Ascending aorta (tissue), 2 donors: ENCODE results near the gene GSTT2. TPM values are rescaled to one million over a fixed set of nuclear protein-coding genes. Genes with fewer than 3 reads are reported as not detected.

ENCODE experiments used
- DNase-seq, 2 donors: peaks; one replicate each; pipeline ENCODE4 v3.0.0-alpha.2; 2019; ENCODE audit warnings: low spot score in 2 of 2
- H3K27ac ChIP-seq, 2 donors: fragments of 200-600 bp; sonication (generic); one replicate each; pipeline ENCODE4 v1.5.1; 2016 to 2017; ENCODE audit warnings: mild to moderate bottlenecking in 1 of 2
- H3K27me3 ChIP-seq: fragments of 200-600 bp; sonication (generic); one replicate; pipeline ENCODE4 v1.5.1; 2017
- H3K36me3 ChIP-seq, 2 donors: fragments of 200-600 bp; sonication (generic); one replicate each; pipeline ENCODE4 v1.5.1; 2016
- H3K4me1 ChIP-seq, 2 donors: fragments of 200-600 bp; sonication (generic); one replicate each; pipeline ENCODE4 v1.5.1; 2016 to 2017; ENCODE audit warnings: mild to moderate bottlenecking in 1 of 2
- H3K4me3 ChIP-seq, 2 donors: fragments of 200-600 bp; sonication (generic); one replicate each; pipeline ENCODE4 v1.5.1; 2016 to 2017; ENCODE audit warnings: mild to moderate bottlenecking in 1 of 2
- H3K9me3 ChIP-seq, 2 donors: fragments of 200-600 bp; sonication (generic); one replicate each; pipeline ENCODE4 v1.5.1; 2016
- CTCF ChIP-seq, 3 experiments: fragments of 200-600 bp in 2 of 3; fragments of 450-650 bp in 1 of 3; sonication (generic) in 2 of 3; IDR thresholded peaks; one replicate each; pipeline ENCODE4 v1.5.1; 2016 to 2019; ENCODE audit warnings: antibody characterized with exemption in 3 of 3, mild to moderate bottlenecking in 1 of 3, moderate library complexity in 1 of 3
- intact Hi-C: fragments of 100-400 bp; cut with DNase I; formaldehyde crosslinking; loops from one replicate; pipeline ENCODE4 v1.15.1; 2023
- total RNA-seq: library from RNA; depleted of rRNA; stranded (reverse); fragments of >200 nt; gene quantifications from one replicate; pipeline ENCODE4 v1.1.0, GENCODE V29; 2016

The GSTT2 gene
- total RNA-seq, 1 donor from 2014 or later: not detected

GRCh38 chr22:24027389-24027975 is 47.5 kb downstream of the GSTT2 start:
- no peaks in the 10 kb centered on the region for H3K27me3 ChIP-seq
- no peak overlapping the region for H3K27ac ChIP-seq
- TF ChIP-seq CTCF (IDR thresholded peaks at IDR 0.05): no peak
- intact Hi-C loops: no loop called here
- H3K4me3 ChIP-seq: no peak overlapping the region
- peaks cover 0 to 8% of the 10 kb centered on the region in 2 donors for H3K9me3 ChIP-seq
- DNase-seq: no peak
- H3K4me1 ChIP-seq: no peaks in the 10 kb centered on the region
- peaks cover 0 to 3% of the 10 kb centered on the region in 2 donors for H3K36me3 ChIP-seq

GRCh38 chr22:24027991-24028390 is 48.1 kb downstream of the GSTT2 start:
- DNase-seq: no peak
- intact Hi-C loops: no loop called here
- no peak for TF ChIP-seq CTCF (IDR thresholded peaks at IDR 0.05)

GRCh38 chr22:24028533-24028932 is 48.6 kb downstream of the GSTT2 start:
- Histone ChIP-seq H3K9me3 (peaks cover 0 to 8% of the 10 kb centered on the region in 2 donors), H3K27me3 (no peaks in the 10 kb centered on the region), H3K4me1 (no peaks in the 10 kb centered on the region), H3K27ac (no peak overlapping the region), H3K36me3 (peaks cover 0 to 3% of the 10 kb centered on the region in 2 donors), H3K4me3 (no peak overlapping the region)
- intact Hi-C loops: no loop called here
- TF ChIP-seq CTCF (IDR thresholded peaks at IDR 0.05): no peak
- no peak for DNase-seq

More at GRCh38 chr22:24027991-24028390, 48.1 kb downstream of the GSTT2 start:
- no peaks in the 10 kb centered on the region for H3K4me1 ChIP-seq
- no peak overlapping the region for H3K4me3 ChIP-seq
- no peaks in the 10 kb centered on the region for H3K27me3 ChIP-seq
- no peak overlapping the region for H3K27ac ChIP-seq
- peaks cover 0 to 3% of the 10 kb centered on the region in 2 donors for H3K36me3 ChIP-seq
- peaks cover 0 to 8% of the 10 kb centered on the region in 2 donors for H3K9me3 ChIP-seq

GRCh38 chr22:24029304-24029703 is 49.4 kb downstream of the GSTT2 start:
- DNase-seq: no peak
- H3K4me1 ChIP-seq: no peaks in the 10 kb centered on the region
- no peak for TF ChIP-seq CTCF (IDR thresholded peaks at IDR 0.05)
- H3K9me3 ChIP-seq: peaks cover 0 to 5% of the 10 kb centered on the region in 2 donors
- intact Hi-C loops: no loop called here
- no peak overlapping the region for H3K27ac ChIP-seq
- H3K4me3 ChIP-seq: no peak overlapping the region
- H3K36me3 ChIP-seq: peaks cover 0 to 3% of the 10 kb centered on the region in 2 donors
- no peaks in the 10 kb centered on the region for H3K27me3 ChIP-seq

- no peak overlapping the region for H3K4me3 ChIP-seq
- H3K27me3 ChIP-seq: no peaks in the 10 kb centered on the region
- H3K9me3 ChIP-seq: no peaks in the 10 kb centered on the region
- no peak for DNase-seq
- intact Hi-C loops: no loop called here
- H3K27ac ChIP-seq: no peak overlapping the region
- H3K4me1 ChIP-seq: no peaks in the 10 kb centered on the region
- TF ChIP-seq CTCF (IDR thresholded peaks at IDR 0.05): no peak
- H3K36me3 ChIP-seq: peaks cover 0 to 3% of the 10 kb centered on the region in 2 donors
These were observed 50.3 kb downstream of the GSTT2 start for GRCh38 chr22:24030186-24030702.

Other genes starting within 250 kb of the GSTT2 start
- gene ZNF70, start 229.0 kb upstream of the GSTT2 start, total RNA-seq: 5.2 TPM
- not detected for gene VPREB3, start 225.7 kb upstream of the GSTT2 start, total RNA-seq
- gene C22orf15, start 217.1 kb upstream of the GSTT2 start, total RNA-seq: not detected
- gene CHCHD10, start 212.2 kb upstream of the GSTT2 start, total RNA-seq: 2.0 TPM
- 7.6 TPM for gene MMP11, start 207.3 kb upstream of the GSTT2 start, total RNA-seq
- gene SMARCB1, start 193.2 kb upstream of the GSTT2 start, total RNA-seq: 22.1 TPM
- 7.5 TPM for gene DERL3, start 141.1 kb upstream of the GSTT2 start, total RNA-seq
- not detected for gene SLC2A11, start 122.3 kb upstream of the GSTT2 start, total RNA-seq
- 527 TPM for gene MIF, start 85.8 kb upstream of the GSTT2 start, total RNA-seq
- gene GSTT2B, start 18.9 kb upstream of the GSTT2 start, total RNA-seq: not detected
- gene DDTL, start 13.2 kb upstream of the GSTT2 start, total RNA-seq: not detected
- 275 TPM for gene DDT, start 5.7 kb upstream of the GSTT2 start, total RNA-seq
- gene GSTT4, start 25.3 kb downstream of the GSTT2 start, total RNA-seq: not detected
- 113 TPM for gene CABIN1, start 31.2 kb downstream of the GSTT2 start, total RNA-seq
- 51.0 TPM for gene SUSD2, start 201.4 kb downstream of the GSTT2 start, total RNA-seq